GM18519 (cell line): ENCODE data around the gene TNN.
A peak's percentile ranks its signal among the peaks of the same experiment; 100 is the strongest.
"Not testable (repeated sequence)": the region's sequence is repeated elsewhere in the genome, so short reads cannot be mapped to it uniquely, and the experiment has no call there.

Experiments used
- ATAC-seq: cut with Tn5 transposase; IDR thresholded peaks from one replicate; pipeline ENCODE4 v1.9.1; 2021; ENCODE audit warnings: mild to moderate bottlenecking, moderate library complexity; ENCODE audit not compliant: unreplicated experiment, low FRiP score

TNN gene

DNA sequence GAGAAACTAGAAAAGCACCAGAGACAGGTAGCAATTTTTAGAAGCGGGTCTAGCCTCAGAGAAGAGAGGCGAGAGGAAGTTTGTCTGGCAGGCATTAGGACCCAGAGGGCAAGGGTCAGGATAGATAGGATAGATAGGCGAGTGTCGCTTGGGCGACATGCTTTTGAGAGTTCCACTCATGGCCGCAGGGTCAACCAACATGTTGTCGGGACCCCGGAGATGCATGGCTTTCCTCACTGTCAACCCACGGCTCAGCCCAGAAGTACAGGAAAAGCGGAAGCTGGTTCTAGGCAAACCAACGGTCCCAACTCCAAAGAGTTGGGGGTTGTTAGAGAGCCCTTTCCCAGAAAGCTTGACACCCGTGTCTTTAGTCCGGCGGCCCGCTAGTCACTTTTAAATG lies 38.9 kb downstream of the TNN start:
- not testable (repeated sequence) for ATAC-seq

GRCh38 chr1:175108331-175108820 lies 40.7 kb downstream of the TNN start:
- not testable (repeated sequence) for ATAC-seq

GRCh38 chr1:175114996-175115395 lies 47.4 kb downstream of the TNN start:
- ATAC-seq, result no peak

DNA sequence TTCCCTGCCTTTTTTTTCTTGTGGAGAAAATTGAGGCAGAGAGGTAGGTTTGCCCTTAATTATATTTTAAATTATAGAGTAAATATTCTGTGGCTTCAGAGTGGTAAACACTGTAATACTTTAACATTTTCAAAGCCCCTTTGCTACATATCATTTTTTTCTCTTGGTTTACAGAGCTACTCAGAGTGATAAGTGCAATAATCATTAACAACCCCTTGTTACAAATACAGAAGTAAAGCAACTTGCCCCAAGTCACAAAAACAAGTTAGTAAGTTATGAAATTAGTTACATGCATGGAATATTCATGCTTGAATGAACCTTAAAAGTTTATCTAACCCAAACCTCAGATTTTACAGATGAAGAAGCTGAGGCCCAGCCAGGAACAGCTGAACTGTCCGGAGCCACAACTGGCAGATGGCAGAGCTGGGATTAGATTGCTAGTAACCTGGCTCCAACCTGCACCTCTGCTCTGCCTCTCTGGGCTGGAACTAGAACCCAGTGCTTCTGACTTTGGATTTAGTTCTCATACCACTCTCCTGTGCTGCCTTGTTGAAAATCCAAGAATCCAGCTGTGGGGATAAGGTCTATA lies 48.7 kb downstream of the TNN start:
- ATAC-seq, result no peak

- ATAC-seq, result no peak
These were observed 49.3 kb downstream of the TNN start for GRCh38 chr1:175116903-175117302.

- ATAC-seq, result no peak
These were observed 51.0 kb downstream of the TNN start for GRCh38 chr1:175118375-175119367.

- no peak for ATAC-seq
These were observed 52.9 kb downstream of the TNN start for GRCh38 chr1:175120511-175120910.

- peak; percentile 13 for ATAC-seq
These were observed 57.2 kb downstream of the TNN start for GRCh38 chr1:175124861-175125260.

DNA sequence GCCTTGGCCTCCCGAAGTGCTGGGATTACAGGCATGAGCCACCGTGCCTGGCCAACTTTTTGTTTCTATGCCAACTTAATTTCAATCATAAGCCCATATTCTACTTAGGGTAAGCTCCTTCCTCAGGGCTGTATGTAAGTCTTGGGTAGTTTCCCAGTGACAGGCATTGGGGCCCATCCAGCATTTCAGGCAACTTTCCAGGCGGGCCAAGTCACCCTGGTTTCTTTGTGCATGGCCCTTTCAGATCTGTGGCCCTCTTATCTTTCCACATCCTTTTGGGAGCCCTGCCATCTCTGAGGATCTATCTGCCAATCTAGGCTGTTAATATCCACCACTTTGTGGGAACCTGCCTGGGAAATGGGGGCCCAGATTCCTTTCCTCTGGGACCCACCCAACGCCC lies 58.7 kb downstream of the TNN start:
- no peak for ATAC-seq

GRCh38 chr1:175127565-175127964 lies 59.9 kb downstream of the TNN start:
- ATAC-seq, result no peak

- ATAC-seq, result no peak
These were observed 60.9 kb downstream of the TNN start for GRCh38 chr1:175128523-175128922.

DNA sequence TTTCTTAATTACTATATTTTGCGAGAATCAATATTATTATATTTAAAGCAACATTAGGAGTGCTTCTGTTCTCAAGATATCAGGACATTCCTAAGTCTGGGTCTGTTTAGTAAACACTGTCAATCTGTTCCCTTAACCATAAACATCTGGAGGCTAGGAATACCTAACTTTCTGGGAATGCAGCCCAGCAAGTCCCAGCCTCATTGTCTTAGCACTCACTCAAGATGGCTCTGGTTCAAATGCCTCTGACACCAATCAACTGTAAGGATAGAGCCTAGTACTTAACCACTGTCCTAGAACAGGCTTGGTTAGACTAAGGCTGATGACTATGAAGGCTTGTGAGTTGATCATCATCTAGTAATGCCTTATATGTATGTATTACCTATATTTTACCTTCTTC lies 61.5 kb downstream of the TNN start:
- ATAC-seq, result no peak

GRCh38 chr1:175129644-175129996 lies 62.0 kb downstream of the TNN start:
- ATAC-seq, result no peak

DNA sequence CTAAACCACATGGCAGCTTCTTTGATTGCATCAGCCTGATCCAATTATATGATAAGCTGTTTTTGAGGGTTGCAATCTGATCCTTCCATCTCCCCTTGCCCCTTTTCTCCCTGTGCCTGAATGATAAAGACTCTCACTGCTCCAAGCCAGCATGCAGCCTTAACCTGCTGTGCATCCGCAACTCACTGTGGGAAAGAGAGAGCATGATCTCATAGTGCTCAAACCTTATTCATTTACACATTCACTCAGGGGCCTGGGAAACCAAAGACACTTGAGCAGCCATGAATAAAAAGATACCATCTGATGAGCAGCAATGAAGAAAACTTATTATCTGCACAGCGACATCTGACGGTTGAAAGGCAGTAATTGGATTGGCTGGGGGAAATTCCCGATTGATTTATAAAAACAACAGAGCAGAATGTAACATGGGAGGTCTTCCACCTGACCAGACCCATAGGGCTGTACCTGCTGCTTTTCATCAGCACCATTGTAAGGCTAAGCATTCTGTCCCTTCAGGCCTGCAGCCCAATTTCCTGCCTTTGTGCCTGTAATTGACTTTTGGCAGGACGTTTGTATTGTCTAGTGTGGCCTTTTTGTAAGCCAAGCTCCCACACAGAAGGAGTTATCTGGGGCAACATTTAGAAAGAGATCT lies 62.5 kb downstream of the TNN start:
- no peak for ATAC-seq

DNA sequence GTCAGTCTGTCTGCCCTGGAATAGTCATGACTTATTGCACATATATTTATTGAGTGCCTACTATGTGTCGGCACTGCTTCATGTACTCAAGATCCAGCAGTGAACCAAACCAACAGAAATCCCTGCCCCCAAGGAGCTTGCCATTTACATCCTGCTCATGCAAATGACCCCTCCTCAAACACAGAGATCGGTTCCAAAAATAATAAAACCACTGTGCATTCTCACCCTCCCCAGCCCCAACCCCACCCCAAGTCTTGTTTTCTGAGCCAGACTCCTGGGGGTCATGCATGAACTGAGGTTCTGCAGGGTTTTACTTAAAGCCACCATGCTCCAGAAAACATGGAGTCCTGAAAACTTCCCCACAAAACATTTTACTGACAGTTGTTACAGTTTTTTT lies 63.0 kb downstream of the TNN start:
- no peak for ATAC-seq

- ATAC-seq, result no peak
These were observed 63.5 kb downstream of the TNN start for GRCh38 chr1:175131095-175131494.

DNA sequence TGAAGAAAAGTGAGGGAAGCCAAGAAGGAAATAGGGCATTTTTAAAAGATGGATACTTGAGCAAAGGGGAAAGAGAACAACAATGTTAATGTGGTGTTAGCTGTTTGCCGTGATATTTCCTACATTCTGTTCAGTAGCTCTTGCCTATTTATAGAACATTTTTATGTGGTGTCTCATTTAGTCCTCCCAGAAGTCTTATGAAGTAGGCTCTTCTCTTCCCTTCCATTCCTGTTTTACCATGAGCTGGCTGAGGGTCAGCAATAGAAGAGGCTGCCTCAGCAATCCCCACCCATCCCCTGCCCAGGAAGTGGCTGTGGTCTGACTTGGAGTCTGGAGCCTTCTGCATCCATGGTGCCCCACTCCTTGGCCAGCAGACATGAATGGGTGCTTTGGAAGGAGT lies 64.8 kb downstream of the TNN start:
- ATAC-seq, result no peak

- peak; percentile 45 for ATAC-seq
These were observed 66.2 kb downstream of the TNN start for GRCh38 chr1:175133673-175134435.

DNA sequence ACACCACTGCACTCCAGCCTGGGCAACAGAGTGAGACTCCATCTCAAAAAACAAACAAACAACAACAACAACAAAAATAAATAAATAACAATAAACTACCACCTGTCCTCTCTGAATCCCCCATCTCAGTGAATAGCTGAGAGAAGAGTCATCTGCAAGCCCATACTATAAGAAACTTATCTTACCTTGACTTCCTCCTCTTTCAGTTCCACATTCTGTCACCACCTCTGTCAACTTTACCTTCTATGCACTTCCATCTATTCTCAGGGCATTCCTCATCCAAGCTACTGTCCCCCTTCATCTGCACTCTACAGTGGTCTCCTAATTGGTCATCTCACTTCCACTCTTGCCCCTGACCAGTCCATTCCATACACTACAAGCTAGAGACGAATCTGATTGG lies 66.9 kb downstream of the TNN start:
- ATAC-seq, result no peak

- no peak for ATAC-seq
These were observed 68.6 kb downstream of the TNN start for GRCh38 chr1:175136246-175136645.

DNA sequence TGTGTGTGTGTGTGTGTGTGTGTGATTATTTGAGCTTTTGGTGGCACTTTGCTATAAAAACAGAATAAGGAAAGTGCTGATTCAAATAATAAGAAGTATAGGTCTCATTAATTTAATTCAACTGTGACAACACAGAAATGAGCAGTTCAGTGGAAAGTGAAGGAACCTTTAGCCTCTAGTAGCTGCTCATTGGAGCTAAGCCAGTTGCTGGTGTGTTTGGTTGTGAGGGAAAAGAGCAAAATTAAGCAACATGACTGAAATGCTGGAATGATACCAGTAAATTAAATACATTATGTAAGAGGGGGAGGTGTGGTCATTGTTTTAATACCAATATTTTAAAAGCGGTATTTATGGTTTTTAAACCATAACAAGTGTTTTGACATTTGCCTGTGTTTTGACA lies 69.7 kb downstream of the TNN start:
- ATAC-seq, result no peak
